HG03378 (cell line): Measurements from ENCODE around the gene PDP2.
"Not testable (repeated sequence)": the region's sequence is repeated elsewhere in the genome, so short reads cannot be mapped to it uniquely, and the experiment has no call there.

ENCODE experiments used
- ATAC-seq: cut with Tn5 transposase; IDR thresholded peaks from one replicate; pipeline ENCODE4 v1.9.1; 2021; ENCODE audit warnings: mild to moderate bottlenecking, moderate library complexity; ENCODE audit not compliant: unreplicated experiment

PDP2 gene

DNA sequence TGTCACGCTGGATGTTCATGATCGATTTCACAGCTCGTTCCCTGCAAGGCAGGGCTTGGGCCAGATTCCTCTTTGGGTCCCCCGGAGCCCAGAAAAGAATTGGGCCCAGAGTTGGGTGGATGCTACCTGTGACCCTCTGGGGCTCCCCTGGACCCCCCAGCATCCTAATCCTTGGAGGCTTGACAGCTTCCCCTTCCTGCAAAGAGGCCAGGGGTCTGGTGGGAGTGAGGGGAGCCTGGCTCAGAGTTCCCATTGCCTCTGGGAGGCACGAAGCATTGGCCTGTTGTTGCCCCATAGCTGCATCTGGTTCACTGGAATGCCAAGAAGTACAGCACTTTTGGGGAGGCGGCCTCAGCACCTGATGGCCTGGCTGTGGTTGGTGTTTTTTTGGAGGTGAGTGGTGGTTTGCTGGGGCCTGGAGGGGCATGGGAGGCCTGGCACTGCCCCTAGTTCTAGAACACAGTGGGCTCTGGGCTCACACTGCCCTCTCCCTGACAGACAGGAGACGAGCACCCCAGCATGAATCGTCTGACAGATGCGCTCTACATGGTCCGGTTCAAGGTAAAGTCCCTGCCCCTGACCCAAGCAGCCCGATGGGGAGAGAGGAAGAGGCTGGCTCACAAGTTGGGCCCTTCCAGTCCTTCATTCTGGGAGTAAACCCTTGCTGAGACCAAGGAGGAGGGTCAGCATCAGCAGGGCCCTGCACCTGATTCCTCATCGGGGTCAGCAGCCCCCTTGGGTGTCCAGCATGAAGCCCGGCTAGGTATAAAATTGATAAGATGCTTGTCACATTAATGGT is 28.9 kb upstream of the PDP2 start:
- no peak for ATAC-seq

DNA sequence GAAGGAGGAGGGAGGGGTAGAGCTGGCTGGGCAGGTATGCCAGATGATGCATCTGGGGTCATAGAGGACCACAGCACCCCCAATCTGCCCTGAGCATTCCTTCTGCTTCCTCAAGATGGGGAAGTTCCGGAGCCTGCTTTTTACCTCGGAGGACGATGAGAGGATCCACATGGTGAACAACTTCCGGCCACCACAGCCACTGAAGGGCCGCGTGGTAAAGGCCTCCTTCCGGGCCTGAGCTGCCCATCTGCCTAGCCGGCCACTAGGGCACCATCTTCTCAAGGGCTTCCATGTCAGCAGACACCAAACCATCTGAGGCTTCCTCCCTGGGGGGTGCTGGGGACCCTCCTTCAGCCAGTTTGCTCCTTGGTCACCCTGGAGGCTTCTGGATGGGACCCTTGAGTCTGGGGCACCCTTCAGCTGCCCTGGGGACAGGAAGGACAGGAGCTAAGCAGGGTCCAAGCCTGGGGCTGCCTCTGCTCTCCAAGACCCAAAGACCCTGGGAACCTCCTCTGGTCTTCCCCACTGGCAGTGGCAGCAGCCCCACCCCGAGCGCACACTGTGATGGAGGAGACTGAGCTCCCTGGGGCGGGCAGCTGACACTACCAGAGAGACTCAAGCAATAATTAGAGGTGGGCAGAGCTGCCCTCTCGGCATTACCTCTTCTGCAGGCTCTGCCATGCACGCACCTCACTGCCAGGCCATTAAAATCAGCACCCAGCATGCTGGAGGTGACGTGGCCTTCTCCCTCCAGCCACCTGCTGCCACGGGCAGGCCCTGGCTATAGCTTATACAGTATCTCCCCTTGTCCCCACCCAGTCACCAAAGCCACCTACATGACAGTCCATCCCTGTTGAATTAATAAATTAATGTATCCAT is 26.8 kb upstream of the PDP2 start:
- no peak for ATAC-seq

DNA sequence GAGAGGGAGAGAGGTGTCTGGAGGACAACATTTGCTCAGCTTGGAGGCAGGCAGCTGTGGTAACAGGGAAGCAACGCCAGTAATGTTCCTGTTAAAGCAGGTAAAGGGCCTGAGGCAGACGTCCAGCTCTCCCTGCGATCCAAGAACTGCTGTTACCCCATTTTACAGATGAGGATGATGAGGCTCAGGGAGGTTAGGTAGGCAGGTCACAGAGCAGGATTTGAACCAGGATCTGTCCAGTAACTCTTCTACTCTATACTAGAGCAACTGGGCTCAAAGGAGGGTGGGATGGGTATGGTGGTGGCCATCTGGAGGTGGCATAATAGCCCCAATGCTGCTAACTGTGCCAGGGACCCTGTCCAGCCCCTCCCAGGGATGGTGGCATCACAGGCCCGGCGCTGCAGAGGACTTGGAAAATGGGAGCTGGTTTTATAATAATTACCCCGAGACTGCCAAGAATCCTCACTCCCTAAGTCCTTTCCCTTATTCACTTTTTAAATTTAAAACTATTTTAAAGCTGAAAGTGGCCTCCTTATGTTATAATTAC is 24.1 kb upstream of the PDP2 start:
- no peak for ATAC-seq

DNA sequence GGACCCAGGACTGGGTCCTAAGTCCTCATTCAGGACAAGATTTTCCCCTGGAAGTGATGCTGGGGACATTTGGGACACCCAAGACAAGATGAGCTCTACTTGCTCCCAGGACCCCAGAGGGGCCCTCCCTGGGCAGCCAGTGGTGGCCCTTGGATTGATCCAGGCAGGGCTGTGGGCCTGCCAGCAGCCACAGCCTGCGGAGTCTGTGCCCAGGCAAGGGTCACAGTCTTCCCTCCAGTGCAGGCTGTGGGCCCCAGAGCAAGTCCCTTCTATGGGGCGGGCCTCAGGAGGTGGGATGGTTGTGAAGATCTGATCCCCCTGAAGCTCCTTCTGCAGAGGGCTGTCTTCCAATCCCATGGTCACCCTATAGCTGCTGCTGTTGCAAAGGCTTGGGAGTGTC is 23.5 kb upstream of the PDP2 start:
- ATAC-seq, result no peak

DNA sequence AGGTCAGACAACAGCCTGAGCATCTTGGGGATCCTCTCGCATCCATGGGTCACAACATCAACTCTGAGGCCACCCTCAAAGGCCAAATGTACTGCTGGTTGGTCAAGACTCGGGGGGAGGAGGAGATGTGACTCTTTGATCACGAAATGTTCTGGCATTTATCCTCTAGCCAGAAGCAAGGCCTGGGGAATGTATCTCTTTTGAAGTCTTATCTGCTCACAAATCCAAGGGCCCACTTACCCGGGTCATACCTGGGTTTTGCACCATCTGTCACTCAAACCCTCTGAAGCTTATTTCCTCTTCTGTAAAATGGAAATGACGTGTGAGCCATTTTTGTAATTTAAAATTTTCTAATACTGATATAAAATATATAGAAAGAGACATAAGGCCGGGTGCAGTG is 22.9 kb upstream of the PDP2 start:
- no peak for ATAC-seq

DNA sequence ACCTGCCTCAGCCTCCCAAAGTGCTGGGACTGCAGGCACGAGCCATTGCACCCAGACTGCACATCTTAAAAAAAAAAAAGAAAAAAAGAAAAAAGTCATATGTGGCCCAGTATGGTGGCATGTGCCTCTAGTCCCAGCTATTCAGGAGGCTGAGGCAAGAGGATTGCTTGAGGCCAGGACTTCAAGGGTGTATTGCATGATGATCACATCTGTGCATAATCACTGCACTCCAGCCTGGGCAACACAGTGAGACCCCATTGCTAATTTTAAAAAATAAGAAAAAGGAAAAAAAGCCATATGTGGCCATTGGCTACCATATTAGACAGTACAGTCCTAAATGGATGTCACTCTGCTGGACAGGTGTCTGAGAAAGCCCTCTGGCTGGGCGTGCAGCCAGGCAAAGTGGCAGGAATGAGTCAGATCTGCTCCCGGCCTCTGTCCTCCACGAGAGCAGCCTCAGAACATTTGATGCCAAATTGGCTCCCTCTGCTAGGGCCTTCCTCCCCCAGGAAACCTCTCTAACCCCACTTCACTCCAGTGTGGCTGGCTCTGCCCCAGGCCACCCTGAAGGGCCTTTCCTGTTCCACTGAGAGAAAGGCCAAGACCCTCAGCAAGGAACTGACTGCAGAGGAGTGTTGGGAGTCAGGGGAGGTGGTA is 21.4 kb upstream of the PDP2 start:
- ATAC-seq, result peak; percentile 67

DNA sequence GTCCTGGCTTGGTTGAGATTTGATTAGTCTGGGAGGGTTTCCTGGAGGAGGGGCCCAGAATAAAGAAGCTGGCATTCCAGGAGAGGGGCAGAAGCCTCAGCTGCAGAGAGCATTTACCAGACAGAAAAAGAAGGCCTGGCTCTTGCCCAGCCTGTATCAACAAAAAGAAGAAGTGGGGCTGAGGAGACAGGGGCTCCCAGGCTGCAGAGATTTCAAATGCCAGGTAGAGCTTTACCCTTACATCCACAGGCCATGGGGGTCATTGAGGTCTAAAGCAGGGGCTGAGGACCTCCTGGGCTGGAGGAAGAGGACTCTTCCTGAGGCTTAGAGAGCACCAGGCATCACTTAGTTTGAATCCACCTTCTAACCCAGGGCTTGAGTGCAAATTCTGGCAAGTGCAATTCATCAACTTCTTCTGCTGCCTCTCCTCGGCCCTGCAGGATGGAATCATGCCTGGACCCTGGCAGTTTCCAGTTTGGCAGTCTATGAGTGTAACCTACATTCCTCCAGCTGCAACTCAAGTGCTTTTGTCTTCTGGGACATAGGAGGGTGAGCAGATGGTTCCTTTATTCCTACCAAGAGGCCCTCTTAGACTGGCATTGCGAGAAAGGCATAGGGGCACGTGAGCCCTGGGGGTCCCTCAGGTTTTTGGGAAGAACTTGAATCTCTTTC is 20.8 kb upstream of the PDP2 start:
- ATAC-seq, result no peak

DNA sequence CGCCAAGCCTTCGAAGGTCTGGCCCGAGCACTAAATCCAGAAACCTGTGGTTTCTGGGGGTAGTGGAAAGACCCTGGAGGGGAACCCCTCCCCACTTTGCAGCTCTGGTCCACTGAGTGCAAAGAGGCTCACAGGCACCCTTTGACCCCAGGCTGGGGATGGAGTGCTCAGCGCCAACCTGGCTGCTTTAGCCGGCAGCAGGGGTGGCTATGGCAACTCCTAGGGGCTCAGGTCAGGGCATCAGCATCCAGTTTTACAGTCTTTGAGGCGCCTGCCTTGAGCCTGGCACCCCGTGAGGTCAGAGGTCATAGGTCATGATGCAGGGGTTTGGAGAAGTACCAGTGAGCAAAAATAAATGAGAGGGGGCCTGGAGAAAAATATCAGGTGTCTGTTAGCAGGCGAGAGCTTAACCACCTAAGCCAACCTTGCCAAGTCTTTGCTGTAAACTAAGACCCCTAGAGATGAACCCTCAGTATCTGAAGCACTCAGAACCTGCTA is 18.2 kb upstream of the PDP2 start:
- no peak for ATAC-seq

DNA sequence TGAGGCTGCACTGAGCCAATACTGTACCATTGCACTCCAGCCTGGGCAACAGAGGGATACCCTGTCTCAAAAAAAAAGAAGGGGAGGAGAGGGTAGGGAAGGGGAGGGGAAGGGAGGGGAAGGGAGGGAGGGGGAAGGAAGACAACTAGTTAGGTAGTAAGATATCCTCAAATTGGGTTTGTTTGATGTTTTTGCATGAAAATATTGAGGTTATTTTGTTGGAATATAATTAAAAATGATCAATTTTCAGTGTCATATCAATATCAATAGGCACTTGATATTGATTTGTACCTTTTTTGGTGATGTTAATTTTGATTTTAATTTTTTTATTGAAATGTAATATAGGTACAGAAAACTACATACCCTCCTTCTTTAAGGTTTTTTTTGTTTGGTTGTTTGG is 16.6 kb upstream of the PDP2 start:
- ATAC-seq, result no peak

DNA sequence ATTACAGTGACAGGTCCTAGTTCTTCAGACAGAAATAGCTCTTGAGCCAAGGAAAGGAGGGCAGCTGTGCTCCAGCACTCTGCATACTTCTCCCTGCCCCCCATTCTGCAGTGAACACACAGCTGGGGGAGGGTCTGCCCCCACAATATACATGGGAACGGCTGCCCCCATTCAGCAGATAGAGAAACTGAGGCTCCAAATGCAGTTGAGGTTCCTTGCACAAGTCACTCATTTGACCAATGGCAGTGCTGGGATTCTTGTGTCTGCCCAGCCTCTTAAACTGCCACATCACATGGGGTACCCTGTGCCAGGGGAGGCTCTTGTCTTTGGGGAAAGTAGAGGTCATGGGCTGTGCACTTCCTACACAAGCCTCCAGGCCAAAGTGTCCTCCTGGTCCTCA is 10.9 kb upstream of the PDP2 start:
- no peak for ATAC-seq

DNA sequence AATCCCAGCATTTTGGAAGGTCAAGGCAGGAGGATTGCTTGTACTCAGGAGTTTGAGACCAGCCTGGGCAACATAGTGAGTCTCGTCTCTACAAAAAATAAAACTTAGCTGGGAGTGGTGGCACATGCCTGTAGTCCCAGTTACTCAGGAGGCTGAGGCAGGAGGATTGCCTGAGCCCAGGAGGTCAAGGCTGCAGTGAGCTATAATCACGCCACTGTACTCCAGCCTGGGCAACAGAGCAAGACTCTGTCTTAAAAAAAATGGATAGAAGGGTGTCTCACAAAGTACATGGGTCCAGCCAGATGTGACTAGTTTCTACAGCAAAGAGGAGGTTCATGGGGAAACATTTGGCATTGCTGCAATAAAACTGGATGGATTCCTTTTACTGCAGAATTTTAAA is 9.0 kb upstream of the PDP2 start:
- not testable (repeated sequence) for ATAC-seq

DNA sequence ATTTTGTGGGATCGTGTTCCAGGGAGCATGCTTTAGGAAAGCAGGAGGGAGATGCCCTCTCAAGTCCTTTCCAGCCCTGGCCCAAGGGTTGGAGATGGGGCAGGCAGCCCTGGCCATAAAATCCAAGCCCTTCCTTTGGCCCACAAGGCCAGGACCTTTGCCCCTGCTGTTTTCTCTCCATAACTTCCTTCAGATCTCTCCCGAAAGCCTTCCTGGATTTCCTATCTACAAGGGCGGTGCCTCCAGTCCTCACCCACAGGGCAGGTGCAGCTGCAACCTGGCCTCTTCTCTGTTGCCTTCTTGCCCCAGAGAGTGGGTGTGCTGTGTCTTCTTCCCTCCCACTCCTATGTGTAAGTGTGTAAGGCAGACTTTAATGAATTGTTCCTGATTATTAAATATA is 8.5 kb upstream of the PDP2 start:
- ATAC-seq, result no peak

DNA sequence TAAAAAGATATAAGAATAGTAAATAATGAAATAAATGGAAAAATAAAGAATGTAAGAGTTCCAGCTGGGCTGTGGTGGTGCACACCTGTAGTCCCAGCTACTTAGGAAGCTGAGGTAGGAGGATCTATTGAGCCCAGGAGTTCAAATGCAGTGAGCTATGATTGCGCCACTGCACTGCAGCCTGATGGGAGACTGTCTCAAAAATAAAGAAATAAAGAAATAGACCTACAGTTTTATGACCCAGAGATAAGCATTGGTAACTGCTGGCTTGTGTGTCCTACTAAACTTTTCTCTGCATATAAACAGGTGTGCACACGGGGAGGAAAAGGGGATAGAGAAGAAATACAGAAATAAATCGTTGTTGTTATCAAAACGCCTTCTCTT is 7.8 kb upstream of the PDP2 start:
- ATAC-seq, result no peak

DNA sequence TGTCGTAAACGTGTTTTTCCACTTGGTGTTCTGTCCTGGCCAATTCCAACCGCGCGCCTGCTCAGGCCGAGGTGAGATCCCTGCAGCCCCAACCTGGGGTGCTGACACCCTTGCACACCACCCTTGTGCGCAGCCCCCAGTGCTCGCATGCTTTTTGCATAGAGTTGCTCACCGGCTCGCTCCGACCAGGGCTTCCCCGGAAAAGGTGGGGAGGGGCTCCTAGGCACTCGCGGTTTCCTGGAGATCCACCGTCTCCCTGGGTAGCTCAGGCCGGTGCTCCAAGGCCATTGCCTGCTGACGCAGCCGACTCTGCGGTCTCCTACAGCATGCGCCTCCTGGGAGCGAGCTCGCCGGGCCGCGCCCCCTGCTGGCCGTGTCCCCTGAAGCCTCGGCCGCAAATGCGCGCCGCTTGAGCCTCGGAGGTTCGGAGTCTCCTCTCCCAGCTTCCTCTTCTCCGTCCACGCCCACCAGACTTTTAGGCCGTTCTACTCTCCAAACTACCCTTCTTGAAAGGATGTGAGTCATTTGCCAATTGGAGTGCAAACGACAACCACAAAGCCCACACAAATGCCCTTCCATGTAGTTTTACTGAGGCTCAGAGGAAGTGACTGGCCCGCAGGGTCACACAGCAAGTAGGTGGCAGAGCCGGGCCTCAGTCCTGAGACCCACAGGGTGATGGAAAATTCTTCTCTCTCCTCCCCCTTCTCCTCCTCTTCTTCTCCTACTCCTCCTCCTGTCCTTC is 7.2 kb upstream of the PDP2 start:
- peak; percentile 85 for ATAC-seq

DNA sequence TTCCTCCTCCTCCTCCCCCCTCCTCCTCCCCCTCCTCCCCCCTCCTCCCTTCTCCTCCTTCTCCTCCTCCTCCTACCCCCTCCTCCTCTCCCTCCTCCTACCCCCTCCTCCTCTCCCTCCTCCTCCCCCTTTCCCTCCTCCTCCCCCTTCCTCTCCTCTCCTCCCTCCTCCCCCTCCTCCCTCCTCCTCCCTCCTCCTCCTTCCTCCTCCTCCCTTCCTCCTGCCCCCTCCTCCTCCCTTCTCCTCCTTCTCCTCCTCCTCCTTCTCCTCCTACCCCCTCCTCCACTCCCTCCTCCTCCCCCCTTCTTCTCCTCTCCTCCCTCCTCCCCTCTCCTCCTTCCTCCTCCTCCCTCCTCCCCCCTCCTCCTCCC is 6.6 kb upstream of the PDP2 start:
- ATAC-seq, result no peak

DNA sequence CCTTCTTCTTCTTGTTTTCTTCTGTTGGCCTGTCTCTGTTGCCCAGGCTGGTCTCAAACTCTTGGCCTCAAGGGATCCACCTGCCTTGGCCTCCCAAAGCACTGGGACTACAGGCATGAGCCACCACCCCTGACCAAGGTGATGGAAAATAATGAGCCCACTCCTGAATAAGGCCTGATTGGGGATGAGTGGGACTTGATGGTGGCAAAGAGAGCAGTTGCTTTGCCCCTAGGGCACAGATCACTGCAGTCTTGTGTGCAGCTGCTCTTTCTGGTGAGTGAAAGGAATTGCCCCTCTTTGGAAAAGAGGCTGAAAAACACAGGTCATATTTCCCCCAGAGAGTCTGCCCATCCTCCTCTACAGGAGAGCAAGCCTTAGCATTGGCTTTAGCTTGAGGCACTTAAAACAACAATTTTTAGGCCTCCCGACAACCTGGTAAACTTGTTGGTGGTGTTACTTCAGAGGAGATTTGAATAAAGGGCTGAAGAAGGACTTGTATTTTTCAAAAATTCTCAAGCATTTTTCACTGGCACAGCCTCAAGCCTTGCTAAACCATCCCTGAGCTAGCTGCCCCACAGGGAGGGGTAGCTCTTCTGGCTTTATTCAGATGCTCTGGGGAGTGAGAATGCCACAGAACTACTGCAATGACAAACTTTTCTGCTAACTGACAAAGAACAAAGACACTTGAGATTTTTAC is 6.1 kb upstream of the PDP2 start:
- ATAC-seq, result no peak

DNA sequence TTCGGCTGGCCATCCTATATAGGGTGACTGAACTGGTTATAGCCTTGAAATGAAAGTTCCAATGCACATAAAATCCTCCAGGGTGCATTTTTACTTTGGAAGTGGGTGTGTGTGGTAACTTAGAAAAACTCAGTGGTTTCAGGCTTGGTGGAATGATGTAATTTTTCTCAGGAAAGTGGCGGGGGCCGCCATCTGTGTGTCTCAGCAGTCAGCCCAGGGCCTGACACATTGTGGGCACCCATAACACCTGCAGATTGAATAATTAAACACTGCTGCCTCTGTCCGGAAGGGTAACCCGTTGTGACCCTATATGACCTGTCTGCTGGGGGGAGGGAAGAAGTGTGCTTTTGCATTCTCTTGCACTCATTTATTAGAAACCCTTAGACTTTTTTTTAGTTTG is 2.2 kb upstream of the PDP2 start:
- ATAC-seq, result peak; percentile 32

DNA sequence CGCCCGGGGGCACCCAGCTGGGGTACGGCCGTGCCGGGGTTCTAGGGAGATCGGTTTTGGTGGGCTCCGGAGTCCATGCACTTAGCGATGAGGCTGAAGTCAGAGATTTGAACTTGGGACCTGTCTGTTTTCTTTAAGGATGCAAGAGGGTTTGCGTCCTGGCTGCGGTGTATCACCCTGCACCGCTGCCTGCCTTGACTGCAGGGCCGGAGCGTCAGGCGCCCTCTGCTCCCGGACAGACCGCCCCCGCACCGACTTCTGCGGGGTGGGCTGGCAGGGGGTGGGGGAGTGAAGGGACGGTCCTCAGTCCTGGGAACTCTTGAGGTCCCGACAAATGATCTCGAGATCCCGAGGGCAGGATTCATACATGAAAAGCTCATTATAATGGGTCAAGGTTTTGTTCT is 701 bp downstream of the PDP2 start:
- no peak for ATAC-seq

DNA sequence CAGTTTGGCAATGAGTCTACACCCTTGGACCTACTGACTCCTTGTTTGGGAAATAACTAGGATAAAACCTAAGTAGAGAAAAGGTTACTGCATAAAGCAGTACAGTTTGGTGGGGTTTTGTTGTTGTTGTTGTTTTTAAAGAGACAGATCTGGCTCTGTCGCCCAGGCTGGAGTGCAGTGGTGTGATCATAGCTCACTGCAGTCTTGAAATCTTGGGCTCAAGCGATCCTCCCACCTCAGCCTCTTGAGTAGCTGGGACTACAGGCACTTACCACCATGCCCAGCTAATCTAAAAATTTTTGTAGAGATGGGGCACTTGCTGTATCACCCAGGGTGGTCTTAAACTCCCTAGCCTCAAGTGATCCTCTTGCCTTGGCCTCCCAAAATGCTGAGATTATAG is 1.2 kb downstream of the PDP2 start:
- ATAC-seq, result no peak
